DMS114 treated with DMSO at 0.1 percent for 48 hours (cell line): ENCODE data around the gene CIITA.
"Not testable (repeated sequence)": the region's sequence is repeated elsewhere in the genome, so short reads cannot be mapped to it uniquely, and the experiment has no call there.

ENCODE experiments used
- DNase-seq: peaks from one replicate; lab custom pipeline; 2025; ENCODE audit not compliant: unreplicated experiment; lab: John Stamatoyannopoulos, UW

Gene CIITA

GRCh38 chr16:10935226-10935915 lies 58.4 kb downstream of the CIITA start:
- DNase-seq, result no peak

DNA sequence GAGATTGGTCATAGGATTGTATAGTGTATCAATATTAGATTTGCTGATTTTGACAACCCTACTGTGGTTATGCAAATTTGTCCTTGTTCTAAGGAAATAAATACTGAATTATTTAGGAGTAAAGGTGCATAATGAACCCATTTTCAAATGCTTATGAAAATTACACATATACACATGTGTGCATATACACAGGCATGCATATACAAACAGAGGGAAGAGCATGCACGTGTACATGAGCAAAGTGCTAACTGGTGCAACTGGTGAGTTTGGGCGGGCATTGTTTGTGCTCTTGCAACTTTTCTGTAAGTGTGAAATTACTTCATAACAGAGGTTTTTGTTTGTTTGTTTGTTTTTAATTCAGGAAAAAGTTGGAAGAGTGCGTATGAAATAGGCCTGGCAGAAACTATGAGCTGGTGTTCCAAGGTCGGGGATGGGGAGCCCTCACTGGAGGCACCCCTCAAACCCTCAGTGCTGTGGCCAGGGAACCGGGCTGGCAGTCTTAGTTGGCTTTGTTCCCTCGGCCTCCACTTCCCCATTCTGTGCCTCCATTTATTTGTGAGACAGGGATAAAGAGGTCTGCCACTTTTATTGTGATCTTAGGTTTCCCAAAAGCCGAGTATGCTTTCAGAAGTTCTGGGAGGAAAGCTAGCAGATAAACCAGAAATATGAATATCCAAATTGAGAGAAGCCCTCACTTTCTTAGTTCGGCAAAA lies 59.4 kb downstream of the CIITA start:
- DNase-seq, result no peak

DNA sequence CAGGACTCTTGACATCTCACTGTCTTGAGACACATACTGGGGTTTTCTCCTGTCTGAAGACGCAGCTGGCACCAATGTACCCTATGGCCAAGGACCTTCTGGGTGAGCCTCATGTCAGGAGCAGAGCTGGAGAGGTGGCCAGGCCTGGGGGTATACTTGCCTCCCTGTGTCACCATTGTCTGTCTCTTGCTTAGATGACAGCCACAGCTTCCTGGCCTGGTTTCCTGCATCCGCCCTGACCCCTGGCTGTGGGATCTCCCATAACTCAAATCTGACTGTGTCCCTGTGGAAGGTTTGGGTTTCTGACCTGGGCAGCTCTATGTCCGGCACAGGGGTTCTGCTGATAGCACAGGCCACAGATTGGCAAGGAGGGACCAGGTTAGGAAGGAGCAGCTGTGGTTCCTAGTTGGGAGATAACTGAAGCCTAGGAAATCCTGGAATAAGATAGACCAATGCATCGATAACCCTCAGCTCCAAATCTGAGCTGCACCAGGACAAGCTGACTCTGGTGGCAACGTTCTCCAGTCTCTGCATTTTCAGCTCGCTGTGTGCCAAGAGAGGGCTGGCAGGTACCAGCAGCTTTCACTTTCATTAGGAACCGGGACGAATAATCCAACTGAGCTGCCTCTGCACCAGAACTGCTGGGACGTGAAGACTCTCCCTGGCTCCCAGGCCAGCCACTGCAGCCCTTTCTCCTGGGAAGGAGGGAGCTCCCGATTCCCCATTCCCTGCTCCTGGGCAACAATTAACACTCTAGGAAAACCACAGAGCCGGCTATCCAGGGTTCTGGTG lies 60.3 kb downstream of the CIITA start:
- DNase-seq, result no peak

- DNase-seq, result no peak
These were observed 61.3 kb downstream of the CIITA start for GRCh38 chr16:10938321-10938720.

- no peak for DNase-seq
These were observed 62.0 kb downstream of the CIITA start for GRCh38 chr16:10938796-10939648.

- DNase-seq, result no peak
These were observed 62.7 kb downstream of the CIITA start for GRCh38 chr16:10939649-10940234.

DNA sequence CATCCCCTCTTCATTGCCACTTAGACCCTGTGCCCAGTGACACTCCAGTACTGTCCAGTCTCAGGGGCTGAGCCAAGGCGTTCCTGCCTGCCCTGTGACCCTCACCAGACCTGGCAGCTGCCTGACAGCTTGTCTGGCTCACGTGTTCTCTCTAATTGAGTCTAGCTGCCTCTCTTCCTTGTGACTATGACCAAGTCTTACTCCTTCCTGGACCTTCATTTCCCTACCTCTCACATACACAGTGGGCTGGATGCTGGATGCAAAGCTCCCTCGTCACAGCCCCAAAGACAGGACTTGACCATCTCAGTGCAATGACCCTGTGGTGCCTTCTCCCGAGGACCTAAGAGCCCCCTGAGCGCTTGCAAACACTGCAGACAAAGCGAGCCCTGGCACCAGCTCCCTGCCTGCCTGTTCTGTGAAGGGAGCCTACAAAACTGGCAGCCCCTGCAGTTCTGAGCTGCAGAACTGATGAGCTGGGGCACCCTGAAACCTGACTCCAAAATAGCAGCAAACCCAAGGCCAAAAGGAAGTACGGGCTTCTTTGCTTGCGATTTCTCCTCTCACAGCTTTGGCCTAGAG lies 63.6 kb downstream of the CIITA start:
- no peak for DNase-seq

DNA sequence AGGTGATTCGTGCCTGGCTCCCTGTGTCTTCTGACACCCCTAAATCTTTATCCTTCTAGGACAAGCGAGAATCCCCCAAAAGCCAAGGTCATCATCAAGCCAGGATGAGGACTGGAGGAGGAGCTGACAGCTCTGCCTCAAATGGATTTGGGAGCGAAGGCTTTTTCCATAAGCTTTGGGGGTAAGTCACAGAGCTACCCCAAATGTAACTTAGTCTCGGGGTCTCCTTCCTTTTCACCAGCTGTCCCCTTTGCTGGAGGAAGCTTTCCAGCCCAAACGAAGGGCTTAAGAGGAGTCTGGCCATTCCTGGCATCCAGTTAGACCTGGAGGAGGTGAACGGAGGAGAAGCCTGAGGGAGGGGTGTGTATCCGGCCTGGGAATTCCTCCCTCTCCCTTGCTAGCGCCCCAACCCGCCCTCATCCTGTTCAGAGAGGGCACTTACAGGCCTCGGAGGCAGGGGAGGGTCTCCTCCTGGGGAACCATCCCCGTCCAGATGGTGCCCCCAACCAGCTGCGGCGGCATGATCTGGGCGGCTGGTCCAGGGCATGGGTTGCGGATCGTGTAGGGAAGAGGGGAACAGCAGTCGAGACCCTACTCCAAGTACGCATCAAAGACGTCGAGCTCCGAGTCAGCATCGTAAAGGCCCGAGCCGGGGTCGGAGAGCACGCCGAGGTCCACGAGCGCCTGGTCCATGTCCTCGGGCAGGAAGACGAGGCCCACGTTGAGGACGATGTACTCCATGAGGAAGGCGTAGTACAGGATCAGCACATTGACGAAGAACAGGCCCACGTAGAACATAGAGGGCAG lies 64.3 kb downstream of the CIITA start:
- DNase-seq, result no peak

GRCh38 chr16:10941935-10942351 lies 64.9 kb downstream of the CIITA start:
- DNase-seq, result not testable (repeated sequence)

- peak; percentile 79 for DNase-seq
These were observed 65.5 kb downstream of the CIITA start, which contains the start of gene DEXI for GRCh38 chr16:10942352-10943063. DEXI (minus strand) TSS chr16:10942468; CDS start chr16:10942005, 463 bp downstream.

DNA sequence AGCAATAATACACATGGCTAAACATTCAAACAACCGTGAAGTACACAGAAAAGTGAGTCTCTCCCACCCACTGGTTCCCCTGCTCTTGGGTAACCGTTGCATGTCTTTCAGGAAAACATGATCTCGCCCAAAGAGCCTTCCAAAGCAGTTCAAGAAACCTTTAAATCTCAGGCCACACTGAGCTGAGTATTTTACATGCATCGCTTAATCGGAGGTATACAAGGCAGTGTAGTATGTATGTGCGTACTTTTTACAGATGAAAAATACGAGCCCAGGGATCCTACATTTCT lies 66.0 kb downstream of the CIITA start:
- no peak for DNase-seq

GRCh38 chr16:10944249-10945064 lies 67.5 kb downstream of the CIITA start, which contains the start of gene CLEC16A:
CLEC16A (plus strand) TSS chr16:10944564; CDS start chr16:10944718, 154 bp downstream.
- DNase-seq, result peak; percentile 90

- no peak for DNase-seq
These were observed 68.2 kb downstream of the CIITA start for GRCh38 chr16:10945065-10945787.

DNA sequence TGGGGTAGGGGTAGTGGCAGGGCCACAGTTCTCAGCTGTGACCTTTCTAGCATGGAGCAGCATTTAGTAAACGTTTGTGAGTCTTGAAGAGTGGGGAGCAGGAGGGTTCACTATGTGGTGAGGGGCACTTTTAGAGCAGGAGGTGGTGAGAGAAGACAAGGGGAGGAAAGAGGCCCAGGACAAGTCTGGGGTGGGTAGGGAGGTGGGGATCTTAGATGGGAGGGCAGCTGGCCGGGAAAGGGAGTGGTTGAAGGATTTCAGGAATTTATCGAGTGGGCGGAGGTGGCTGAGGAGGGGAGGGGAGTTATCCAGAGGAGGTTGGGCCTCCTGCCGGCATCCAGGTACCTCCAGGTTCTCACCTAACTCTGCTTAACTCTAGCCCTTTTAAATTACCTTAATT lies 69.3 kb downstream of the CIITA start:
- DNase-seq, result no peak

DNA sequence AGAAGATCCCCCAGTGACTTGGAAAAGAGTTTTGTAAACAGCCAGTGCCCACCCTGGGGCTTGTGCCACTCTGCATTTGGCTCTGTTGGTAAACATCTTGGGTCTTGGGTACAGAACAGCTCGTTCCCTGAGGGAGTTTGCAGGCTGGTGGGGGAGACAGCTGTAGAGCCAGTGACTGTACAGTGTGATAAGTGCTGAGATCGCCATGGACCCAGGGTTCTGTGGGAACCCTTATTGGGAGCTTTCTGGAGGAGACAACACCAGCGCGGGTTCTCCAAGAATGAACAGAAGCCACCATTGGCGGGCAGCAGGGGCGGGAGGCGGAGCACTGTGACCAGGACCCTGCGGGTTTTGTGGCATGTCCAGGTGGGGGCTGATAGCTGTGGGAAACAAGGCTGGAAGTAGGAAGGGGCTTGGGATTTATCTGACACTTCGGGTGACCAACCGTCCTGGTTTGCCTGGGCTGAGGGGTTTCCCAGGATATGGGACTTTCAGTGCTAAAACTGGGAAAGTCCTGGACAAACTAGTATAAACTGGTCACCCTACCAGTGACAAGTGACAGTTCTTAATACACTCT lies 70.3 kb downstream of the CIITA start:
- no peak for DNase-seq

- DNase-seq, result no peak
These were observed 72.5 kb downstream of the CIITA start for GRCh38 chr16:10949424-10949970.

DNA sequence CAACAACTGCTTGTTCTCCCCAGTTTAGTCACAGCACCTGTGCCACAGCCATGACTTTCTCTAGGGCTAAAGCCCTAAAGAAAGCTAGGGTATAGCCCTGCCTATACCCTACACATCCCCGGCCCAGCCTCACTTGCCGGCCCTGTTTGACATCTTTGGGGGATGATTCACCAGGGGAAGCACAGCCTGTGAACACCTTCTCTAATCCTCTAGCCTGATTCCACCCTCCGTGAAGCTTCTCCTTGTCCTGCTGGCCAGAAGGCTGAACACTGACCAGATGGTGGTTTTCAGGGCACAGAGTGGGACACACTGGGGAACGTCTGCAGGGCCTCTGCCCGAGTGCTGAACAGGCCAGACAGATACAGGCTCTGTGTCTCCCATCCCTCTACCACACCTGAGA lies 73.4 kb downstream of the CIITA start:
- no peak for DNase-seq
